HEK293 (cell line): Measurements from ENCODE around the gene GPR37.

Source experiments
- CTCF ChIA-PET: fragments of 350-600 bp; formaldehyde crosslinking; extraction: SDS; loops from one replicate; lab custom pipeline; 2021; ENCODE audit warnings: antibody characterized with exemption; lab: Yijun Ruan, JAX
- POLR2A ChIA-PET: fragments of 300-600 bp; formaldehyde crosslinking; extraction: SDS; loops from one replicate; lab custom pipeline; 2020; ENCODE audit warnings: antibody characterized with exemption, inconsistent platforms; lab: Yijun Ruan, JAX
- H3K27ac ChIP-seq: fragments of 200-500 bp; sonication (Bioruptor generic); 2 replicates; pipeline ENCODE4 v1.5.1; 2014; ENCODE audit warnings: low read depth, low read length, control low read depth, inconsistent platforms; ENCODE audit errors: extremely low read depth
- H3K36me3 ChIP-seq, 2 experiments: fragments of 200-500 bp in 1 of 2; sonication (Bioruptor generic) in 1 of 2; 1 replicate in 1 of 2; 2 replicates in 1 of 2; pipeline ENCODE4 v1.5.1; 2014 to 2017; ENCODE audit warnings: inconsistent platforms in 2 of 2, low read length in 2 of 2; ENCODE audit not compliant: control insufficient read depth in 2 of 2, insufficient read depth in 1 of 2
- H3K4me1 ChIP-seq: fragments of 200-500 bp; sonication (Bioruptor generic); 2 replicates; pipeline ENCODE4 v1.5.1; 2014; ENCODE audit warnings: mild to moderate bottlenecking, low read length, inconsistent platforms; ENCODE audit not compliant: control insufficient read depth, insufficient read depth
- H3K4me3 ChIP-seq: 2 replicates; pipeline ENCODE4 v1.5.1; 2011; ENCODE audit warnings: low read depth, mild to moderate bottlenecking, control low read depth, low read length, moderate library complexity
- H3K9me3 ChIP-seq: fragments of 200-500 bp; sonication (Bioruptor generic); 2 replicates; pipeline ENCODE4 v1.5.1; 2014; ENCODE audit warnings: low read depth, low read length, inconsistent platforms; ENCODE audit not compliant: control insufficient read depth, insufficient read depth
- FEZF1 ChIP-seq: fragments of 450-650 bp; formaldehyde crosslinking; IDR thresholded peaks from 2 replicates; pipeline ENCODE4 v1.5.1; 2016; ENCODE audit warnings: missing biosample characterization, missing genetic modification characterization
- KLF1 ChIP-seq: fragments of 450-650 bp; formaldehyde crosslinking; IDR thresholded peaks from 2 replicates; pipeline ENCODE4 v1.5.1; 2016; ENCODE audit warnings: missing biosample characterization, missing genetic modification characterization
- OVOL3 ChIP-seq: fragments of 450-650 bp; formaldehyde crosslinking; IDR thresholded peaks from 2 replicates; pipeline ENCODE4 v1.5.1; 2016; ENCODE audit warnings: missing biosample characterization, missing genetic modification characterization
- RBAK ChIP-seq: fragments of 450-650 bp; formaldehyde crosslinking; IDR thresholded peaks from 2 replicates; pipeline ENCODE4 v1.5.1; 2016; ENCODE audit warnings: missing biosample characterization, missing genetic modification characterization
- SCRT2 ChIP-seq: fragments of 450-650 bp; formaldehyde crosslinking; IDR thresholded peaks from 2 replicates; pipeline ENCODE4 v1.5.1; 2016; ENCODE audit warnings: missing biosample characterization, missing genetic modification characterization
- TCF7L2 ChIP-seq: IDR thresholded peaks from 2 replicates; pipeline ENCODE4 v1.6.1; 2011; ENCODE audit warnings: low read depth, mild to moderate bottlenecking, inconsistent platforms, low read length, moderate library complexity, borderline replicate concordance
- YY1 ChIP-seq: fragments of 450-650 bp; formaldehyde crosslinking; IDR thresholded peaks from 2 replicates; pipeline ENCODE4 v1.5.1; 2018; ENCODE audit warnings: missing biosample characterization, missing genetic modification characterization
- ZNF112 ChIP-seq: fragments of 450-650 bp; formaldehyde crosslinking; IDR thresholded peaks from 2 replicates; pipeline ENCODE4 v1.5.0; 2017; ENCODE audit warnings: missing biosample characterization, missing genetic modification characterization
- ZNF324 ChIP-seq: fragments of 450-650 bp; formaldehyde crosslinking; IDR thresholded peaks from 2 replicates; pipeline ENCODE4 v1.5.1; 2016; ENCODE audit warnings: missing biosample characterization, missing genetic modification characterization
- ZNF341 ChIP-seq: fragments of 450-650 bp; formaldehyde crosslinking; IDR thresholded peaks from 2 replicates; pipeline ENCODE4; 2016; ENCODE audit warnings: low read depth, missing biosample characterization, missing genetic modification characterization
- ZNF366 ChIP-seq: fragments of 450-650 bp; formaldehyde crosslinking; conservative IDR thresholded peaks from 2 replicates; pipeline ENCODE4 v1.5.1; 2016; ENCODE audit warnings: missing biosample characterization, missing genetic modification characterization
- ZNF426 ChIP-seq: fragments of 450-650 bp; formaldehyde crosslinking; IDR thresholded peaks from 2 replicates; pipeline ENCODE4 v1.5.1; 2017; ENCODE audit warnings: missing biosample characterization, missing genetic modification characterization, mild to moderate bottlenecking, inconsistent platforms, moderate library complexity
- ZNF433 ChIP-seq: fragments of 450-650 bp; formaldehyde crosslinking; IDR thresholded peaks from 2 replicates; pipeline ENCODE4 v1.5.1; 2016; ENCODE audit warnings: missing biosample characterization, missing genetic modification characterization, low read depth
- ZNF510 ChIP-seq: fragments of 450-650 bp; formaldehyde crosslinking; IDR thresholded peaks from 2 replicates; pipeline ENCODE4 v1.5.1; 2018; ENCODE audit warnings: mild to moderate bottlenecking, missing genetic modification characterization, missing biosample characterization; ENCODE audit not compliant: insufficient replicate concordance
- ZNF521 ChIP-seq: fragments of 450-650 bp; formaldehyde crosslinking; IDR thresholded peaks from 2 replicates; pipeline ENCODE4 v1.5.1; 2017; ENCODE audit warnings: missing biosample characterization, mild to moderate bottlenecking, missing genetic modification characterization
- ZNF560 ChIP-seq: fragments of 450-650 bp; formaldehyde crosslinking; IDR thresholded peaks from 2 replicates; pipeline ENCODE4 v1.5.1; 2017; ENCODE audit warnings: missing biosample characterization, missing genetic modification characterization, borderline replicate concordance
- ZNF776 ChIP-seq: fragments of 450-650 bp; formaldehyde crosslinking; IDR thresholded peaks from 2 replicates; pipeline ENCODE4 v1.5.0; 2017; ENCODE audit warnings: missing biosample characterization, missing genetic modification characterization, borderline replicate concordance
- ZSCAN23 ChIP-seq: fragments of 450-650 bp; formaldehyde crosslinking; IDR thresholded peaks from 2 replicates; pipeline ENCODE4 v1.5.1; 2016; ENCODE audit warnings: missing biosample characterization, missing genetic modification characterization
- TF ChIP-seq, protein P1 (sequence below): fragments of 450-650 bp; formaldehyde crosslinking; conservative IDR thresholded peaks from 2 replicates; pipeline ENCODE4 v1.5.1; 2016; ENCODE audit warnings: low read depth, missing biosample characterization, missing genetic modification characterization
- TF ChIP-seq, protein P2 (sequence below): fragments of 450-650 bp; formaldehyde crosslinking; IDR thresholded peaks from 2 replicates; pipeline ENCODE4 v1.5.1; 2017; ENCODE audit warnings: missing biosample characterization, missing genetic modification characterization
- TF ChIP-seq, protein P3 (sequence below): fragments of 450-650 bp; IDR thresholded peaks from 2 replicates; pipeline ENCODE4 v1.5.1; 2018; ENCODE audit warnings: missing biosample characterization, missing genetic modification characterization
- TF ChIP-seq, protein P4 (sequence below): fragments of 450-650 bp; formaldehyde crosslinking; optimal IDR thresholded peaks from 2 replicates; pipeline ENCODE3; 2016; ENCODE audit warnings: missing biosample characterization, mild to moderate bottlenecking, missing genetic modification characterization
- TF ChIP-seq, protein P5 (sequence below): fragments of 450-650 bp; formaldehyde crosslinking; IDR thresholded peaks from 2 replicates; pipeline ENCODE4 v1.5.1; 2017; ENCODE audit warnings: missing biosample characterization, missing genetic modification characterization

The GPR37 gene

DNA sequence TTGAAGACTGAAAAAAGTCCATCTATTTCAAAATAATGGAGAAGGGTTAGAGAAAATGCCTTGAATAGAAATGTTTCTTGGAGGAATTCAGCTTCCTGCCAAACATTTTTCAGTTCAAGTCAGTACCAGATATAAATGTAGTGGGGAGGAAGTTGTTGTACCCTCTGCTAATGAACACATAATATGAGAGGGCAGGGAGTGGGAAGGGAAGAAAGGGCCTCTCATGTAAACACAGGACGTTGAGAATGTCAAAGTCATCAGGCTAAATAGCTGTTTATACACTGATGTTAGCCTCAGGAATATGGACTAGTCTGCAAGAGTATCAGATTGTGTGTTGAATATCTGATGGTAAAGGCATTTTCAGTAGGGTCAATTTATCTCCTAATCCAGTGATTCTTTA lies 37.0 kb downstream of the GPR37 start (continued):
- TF ChIP-seq, protein P1, sequence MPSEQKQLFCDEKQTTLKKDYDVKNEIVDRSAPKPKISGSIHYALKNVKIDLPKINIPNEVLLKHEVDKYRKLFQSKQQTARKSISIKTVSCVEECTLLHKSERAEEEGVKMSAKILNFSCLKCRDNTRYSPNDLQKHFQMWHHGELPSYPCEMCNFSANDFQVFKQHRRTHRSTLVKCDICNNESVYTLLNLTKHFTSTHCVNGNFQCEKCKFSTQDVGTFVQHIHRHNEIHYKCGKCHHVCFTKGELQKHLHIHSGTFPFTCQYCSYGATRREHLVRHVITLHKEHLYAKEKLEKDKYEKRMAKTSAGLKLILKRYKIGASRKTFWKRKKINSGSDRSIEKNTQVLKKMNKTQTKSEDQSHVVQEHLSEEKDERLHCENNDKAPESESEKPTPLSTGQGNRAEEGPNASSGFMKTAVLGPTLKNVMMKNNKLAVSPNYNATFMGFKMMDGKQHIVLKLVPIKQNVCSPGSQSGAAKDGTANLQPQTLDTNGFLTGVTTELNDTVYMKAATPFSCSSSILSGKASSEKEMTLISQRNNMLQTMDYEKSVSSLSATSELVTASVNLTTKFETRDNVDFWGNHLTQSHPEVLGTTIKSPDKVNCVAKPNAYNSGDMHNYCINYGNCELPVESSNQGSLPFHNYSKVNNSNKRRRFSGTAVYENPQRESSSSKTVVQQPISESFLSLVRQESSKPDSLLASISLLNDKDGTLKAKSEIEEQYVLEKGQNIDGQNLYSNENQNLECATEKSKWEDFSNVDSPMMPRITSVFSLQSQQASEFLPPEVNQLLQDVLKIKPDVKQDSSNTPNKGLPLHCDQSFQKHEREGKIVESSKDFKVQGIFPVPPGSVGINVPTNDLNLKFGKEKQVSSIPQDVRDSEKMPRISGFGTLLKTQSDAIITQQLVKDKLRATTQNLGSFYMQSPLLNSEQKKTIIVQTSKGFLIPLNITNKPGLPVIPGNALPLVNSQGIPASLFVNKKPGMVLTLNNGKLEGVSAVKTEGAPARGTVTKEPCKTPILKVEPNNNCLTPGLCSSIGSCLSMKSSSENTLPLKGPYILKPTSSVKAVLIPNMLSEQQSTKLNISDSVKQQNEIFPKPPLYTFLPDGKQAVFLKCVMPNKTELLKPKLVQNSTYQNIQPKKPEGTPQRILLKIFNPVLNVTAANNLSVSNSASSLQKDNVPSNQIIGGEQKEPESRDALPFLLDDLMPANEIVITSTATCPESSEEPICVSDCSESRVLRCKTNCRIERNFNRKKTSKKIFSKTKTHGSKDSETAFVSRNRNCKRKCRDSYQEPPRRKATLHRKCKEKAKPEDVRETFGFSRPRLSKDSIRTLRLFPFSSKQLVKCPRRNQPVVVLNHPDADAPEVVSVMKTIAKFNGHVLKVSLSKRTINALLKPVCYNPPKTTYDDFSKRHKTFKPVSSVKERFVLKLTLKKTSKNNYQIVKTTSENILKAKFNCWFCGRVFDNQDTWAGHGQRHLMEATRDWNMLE (tag by site-specific recombination) = no peak
- TF ChIP-seq TCF7L2 (no peak), RBAK (no peak), ZNF366 (tag by site-specific recombination) (no peak)
- TF ChIP-seq, all 188 proteins: peak for 0

DNA sequence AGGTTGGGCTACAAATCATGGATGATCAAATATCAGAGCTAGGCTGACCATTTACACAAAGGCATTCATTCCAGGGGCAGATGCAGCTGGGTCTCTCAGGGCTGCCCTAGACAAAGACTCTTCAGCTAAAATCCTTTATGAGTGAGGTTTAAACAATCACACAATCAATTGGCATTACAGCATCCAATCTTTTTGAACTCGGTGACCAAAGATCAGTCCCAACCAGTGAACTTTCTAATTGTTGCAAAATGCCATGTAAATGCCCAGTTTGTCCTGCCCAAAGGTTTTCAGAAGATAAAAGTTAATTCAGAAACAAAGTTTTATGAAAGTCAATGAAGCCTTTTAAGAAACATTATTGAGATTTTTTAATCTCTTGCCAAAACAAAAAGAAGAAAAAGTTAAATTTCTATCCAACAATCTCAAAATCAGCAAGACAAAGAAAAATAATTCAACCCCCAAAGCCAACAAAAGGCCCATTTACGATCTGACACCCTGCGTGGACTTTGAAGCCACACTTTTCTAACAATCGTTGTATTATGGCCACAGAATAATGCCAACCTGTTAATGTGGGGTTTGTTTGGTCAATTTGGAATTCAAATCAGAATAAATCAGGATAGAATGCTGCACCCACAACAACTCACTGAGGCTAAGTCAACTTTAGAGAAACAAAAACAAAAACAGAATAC lies 40.9 kb downstream of the GPR37 start:
- Histone ChIP-seq H3K27ac (no peak overlapping the region), H3K4me1 (no peaks in the 10 kb centered on the region), H3K4me3 (no peak overlapping the region), H3K36me3 (no peaks in the 10 kb centered on the region), H3K9me3 (no peaks in the 10 kb centered on the region)
- ChIA-PET POLR2A (no interaction called here), CTCF (interaction anchor here (0.6 kb wide), 1 partner anchor 624 kb away, joined by 3 read pairs; no protein-coding TSS in a partner anchor)
- TF ChIP-seq ZNF510 (no peak), KLF1 (tag by site-specific recombination) (no peak), FEZF1 (no peak), YY1 (no peak), ZNF433 (tag by site-specific recombination) (no peak), ZNF560 (tag by site-specific recombination) (no peak), ZNF341 (tag by site-specific recombination) (no peak), ZNF324 (tag by site-specific recombination) (no peak)
- TF ChIP-seq, protein P2, sequence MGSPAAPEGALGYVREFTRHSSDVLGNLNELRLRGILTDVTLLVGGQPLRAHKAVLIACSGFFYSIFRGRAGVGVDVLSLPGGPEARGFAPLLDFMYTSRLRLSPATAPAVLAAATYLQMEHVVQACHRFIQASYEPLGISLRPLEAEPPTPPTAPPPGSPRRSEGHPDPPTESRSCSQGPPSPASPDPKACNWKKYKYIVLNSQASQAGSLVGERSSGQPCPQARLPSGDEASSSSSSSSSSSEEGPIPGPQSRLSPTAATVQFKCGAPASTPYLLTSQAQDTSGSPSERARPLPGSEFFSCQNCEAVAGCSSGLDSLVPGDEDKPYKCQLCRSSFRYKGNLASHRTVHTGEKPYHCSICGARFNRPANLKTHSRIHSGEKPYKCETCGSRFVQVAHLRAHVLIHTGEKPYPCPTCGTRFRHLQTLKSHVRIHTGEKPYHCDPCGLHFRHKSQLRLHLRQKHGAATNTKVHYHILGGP (tag by site-specific recombination) = no peak
- TF ChIP-seq, protein P3, sequence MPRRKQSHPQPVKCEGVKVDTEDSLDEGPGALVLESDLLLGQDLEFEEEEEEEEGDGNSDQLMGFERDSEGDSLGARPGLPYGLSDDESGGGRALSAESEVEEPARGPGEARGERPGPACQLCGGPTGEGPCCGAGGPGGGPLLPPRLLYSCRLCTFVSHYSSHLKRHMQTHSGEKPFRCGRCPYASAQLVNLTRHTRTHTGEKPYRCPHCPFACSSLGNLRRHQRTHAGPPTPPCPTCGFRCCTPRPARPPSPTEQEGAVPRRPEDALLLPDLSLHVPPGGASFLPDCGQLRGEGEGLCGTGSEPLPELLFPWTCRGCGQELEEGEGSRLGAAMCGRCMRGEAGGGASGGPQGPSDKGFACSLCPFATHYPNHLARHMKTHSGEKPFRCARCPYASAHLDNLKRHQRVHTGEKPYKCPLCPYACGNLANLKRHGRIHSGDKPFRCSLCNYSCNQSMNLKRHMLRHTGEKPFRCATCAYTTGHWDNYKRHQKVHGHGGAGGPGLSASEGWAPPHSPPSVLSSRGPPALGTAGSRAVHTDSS (tag by site-specific recombination) = no peak

DNA sequence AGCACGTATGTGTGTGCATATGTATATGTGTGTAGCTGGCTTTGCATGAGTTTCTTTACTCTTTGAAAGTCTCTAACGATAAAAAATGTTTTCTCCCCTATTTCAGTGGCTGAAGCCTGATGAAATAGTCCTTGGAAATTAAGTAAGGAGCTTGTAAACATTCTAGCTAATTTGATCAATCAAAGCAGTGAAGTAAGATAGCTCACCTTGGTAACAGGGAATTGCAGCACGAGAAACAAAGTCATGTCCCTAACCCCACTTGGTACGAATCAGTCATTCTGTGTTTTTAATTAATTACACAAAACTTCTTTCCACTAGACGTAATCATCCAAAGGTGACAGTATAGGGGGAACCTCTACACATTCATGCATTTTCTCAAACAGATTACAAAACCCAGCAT lies 41.5 kb downstream of the GPR37 start:
- POLR2A ChIA-PET = no interaction called here
- no peaks in the 10 kb centered on the region for H3K9me3 ChIP-seq
- H3K4me1 ChIP-seq = no peaks in the 10 kb centered on the region
- no peaks in the 10 kb centered on the region for H3K36me3 ChIP-seq
- H3K27ac ChIP-seq = no peak overlapping the region
- CTCF ChIA-PET = interaction anchor here (0.6 kb wide), 1 partner anchor 623 kb away, joined by 3 read pairs; no protein-coding TSS in a partner anchor
- H3K4me3 ChIP-seq = no peak overlapping the region
- TF ChIP-seq ZSCAN23 (tag by site-specific recombination) = no peak
- TF ChIP-seq, protein P4, sequence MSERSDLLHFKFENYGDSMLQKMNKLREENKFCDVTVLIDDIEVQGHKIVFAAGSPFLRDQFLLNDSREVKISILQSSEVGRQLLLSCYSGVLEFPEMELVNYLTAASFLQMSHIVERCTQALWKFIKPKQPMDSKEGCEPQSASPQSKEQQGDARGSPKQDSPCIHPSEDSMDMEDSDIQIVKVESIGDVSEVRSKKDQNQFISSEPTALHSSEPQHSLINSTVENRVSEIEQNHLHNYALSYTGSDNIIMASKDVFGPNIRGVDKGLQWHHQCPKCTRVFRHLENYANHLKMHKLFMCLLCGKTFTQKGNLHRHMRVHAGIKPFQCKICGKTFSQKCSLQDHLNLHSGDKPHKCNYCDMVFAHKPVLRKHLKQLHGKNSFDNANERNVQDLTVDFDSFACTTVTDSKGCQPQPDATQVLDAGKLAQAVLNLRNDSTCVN (tag by site-specific recombination) = no peak
- TF ChIP-seq ZNF776 (tag by site-specific recombination) = no peak
- no peak for TF ChIP-seq ZNF426 (tag by site-specific recombination)
- no peak for TF ChIP-seq OVOL3 (tag by site-specific recombination)
- TF ChIP-seq ZNF521 = no peak
- no peak for TF ChIP-seq SCRT2 (tag by site-specific recombination)
- TF ChIP-seq, protein P5, sequence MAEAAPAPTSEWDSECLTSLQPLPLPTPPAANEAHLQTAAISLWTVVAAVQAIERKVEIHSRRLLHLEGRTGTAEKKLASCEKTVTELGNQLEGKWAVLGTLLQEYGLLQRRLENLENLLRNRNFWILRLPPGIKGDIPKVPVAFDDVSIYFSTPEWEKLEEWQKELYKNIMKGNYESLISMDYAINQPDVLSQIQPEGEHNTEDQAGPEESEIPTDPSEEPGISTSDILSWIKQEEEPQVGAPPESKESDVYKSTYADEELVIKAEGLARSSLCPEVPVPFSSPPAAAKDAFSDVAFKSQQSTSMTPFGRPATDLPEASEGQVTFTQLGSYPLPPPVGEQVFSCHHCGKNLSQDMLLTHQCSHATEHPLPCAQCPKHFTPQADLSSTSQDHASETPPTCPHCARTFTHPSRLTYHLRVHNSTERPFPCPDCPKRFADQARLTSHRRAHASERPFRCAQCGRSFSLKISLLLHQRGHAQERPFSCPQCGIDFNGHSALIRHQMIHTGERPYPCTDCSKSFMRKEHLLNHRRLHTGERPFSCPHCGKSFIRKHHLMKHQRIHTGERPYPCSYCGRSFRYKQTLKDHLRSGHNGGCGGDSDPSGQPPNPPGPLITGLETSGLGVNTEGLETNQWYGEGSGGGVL (tag by site-specific recombination) = no peak
- no peak for TF ChIP-seq ZNF112
